Measurements from ENCODE around the gene SRD5A3. TPM values are rescaled to one million over a fixed set of nuclear protein-coding genes. Genes with fewer than 3 reads are reported as not detected.

SRD5A3 gene
- 1 to 10 TPM; 5.4 to 6.4 TPM for total RNA-seq

DNA sequence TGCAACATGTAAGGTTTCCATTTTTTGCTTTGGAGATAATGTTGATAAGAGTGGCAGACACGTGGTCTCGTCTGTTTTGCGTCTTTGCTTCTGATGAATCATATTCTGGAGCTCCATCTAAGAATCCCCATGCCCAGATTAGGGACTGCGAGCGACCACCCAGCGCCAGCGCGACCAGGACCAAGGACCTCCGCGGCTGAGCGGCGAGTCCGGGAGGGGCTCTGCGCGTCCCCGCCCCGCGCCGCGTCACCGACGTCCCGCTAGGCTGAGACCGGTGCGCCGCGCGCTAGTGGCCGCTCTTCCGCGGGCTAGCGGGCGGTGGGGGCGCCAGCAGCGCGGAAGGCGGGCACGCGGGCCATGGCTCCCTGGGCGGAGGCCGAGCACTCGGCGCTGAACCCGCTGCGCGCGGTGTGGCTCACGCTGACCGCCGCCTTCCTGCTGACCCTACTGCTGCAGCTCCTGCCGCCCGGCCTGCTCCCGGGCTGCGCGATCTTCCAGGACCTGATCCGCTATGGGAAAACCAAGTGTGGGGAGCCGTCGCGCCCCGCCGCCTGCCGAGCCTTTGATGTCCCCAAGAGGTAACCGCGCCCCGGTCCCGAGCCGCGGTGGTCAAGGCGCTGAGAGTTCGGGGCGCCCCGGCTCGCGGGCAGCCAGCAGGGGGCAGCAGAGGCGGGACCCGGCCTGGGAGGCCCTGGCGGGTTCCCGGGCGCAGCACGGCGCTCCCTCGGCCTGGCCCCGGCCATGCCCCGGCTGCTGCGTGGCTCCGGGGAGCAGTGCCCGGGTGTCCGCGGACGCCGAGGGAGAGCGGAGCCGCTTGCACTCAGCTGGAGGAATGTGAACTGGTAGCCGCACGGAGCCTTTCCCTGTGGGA is at the start of gene SRD5A3:
Gene SRD5A3 (plus strand): TSS at position 263 of the 871 bp plus-strand sequence. CDS start 95 bp downstream, at position 358.
- H3K9me3 ChIP-seq = no peaks in the 10 kb centered on the region
- peaks cover 9 to 11% of the 10 kb centered on the region in 2 donors for H3K4me1 ChIP-seq (ENCODE audit: control insufficient read depth in 1 of 2, low read depth in 2 of 2)
- no peaks in the 10 kb centered on the region for H3K36me3 ChIP-seq
- H3K27ac ChIP-seq = peak within 1 kb of the TSS; percentile 92 to 95
- peak within 1 kb of the TSS; percentile 97 for H3K4me3 ChIP-seq
- peak; percentile 81 for ATAC-seq (ENCODE audit: insufficient number of reproducible peaks, low FRiP score, low read depth)
- DNase-seq (ENCODE audit: low spot score) = peak; percentile 36
- H3K27me3 ChIP-seq (replicated peaks; ENCODE audit: insufficient read depth) = no peaks in the 10 kb centered on the region
- TF ChIP-seq, protein P1, sequence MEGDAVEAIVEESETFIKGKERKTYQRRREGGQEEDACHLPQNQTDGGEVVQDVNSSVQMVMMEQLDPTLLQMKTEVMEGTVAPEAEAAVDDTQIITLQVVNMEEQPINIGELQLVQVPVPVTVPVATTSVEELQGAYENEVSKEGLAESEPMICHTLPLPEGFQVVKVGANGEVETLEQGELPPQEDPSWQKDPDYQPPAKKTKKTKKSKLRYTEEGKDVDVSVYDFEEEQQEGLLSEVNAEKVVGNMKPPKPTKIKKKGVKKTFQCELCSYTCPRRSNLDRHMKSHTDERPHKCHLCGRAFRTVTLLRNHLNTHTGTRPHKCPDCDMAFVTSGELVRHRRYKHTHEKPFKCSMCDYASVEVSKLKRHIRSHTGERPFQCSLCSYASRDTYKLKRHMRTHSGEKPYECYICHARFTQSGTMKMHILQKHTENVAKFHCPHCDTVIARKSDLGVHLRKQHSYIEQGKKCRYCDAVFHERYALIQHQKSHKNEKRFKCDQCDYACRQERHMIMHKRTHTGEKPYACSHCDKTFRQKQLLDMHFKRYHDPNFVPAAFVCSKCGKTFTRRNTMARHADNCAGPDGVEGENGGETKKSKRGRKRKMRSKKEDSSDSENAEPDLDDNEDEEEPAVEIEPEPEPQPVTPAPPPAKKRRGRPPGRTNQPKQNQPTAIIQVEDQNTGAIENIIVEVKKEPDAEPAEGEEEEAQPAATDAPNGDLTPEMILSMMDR (IDR thresholded peaks at IDR 0.05) = peak; percentile 97

- no peaks in the 10 kb centered on the region for H3K9me3 ChIP-seq
- no peak for DNase-seq (ENCODE audit: low spot score)
- H3K27me3 ChIP-seq (replicated peaks; ENCODE audit: insufficient read depth) = no peaks in the 10 kb centered on the region
- H3K27ac ChIP-seq = no peak overlapping the region
- no peaks in the 10 kb centered on the region for H3K36me3 ChIP-seq
- no peak overlapping the region for H3K4me3 ChIP-seq
- no peak for ATAC-seq (ENCODE audit: insufficient number of reproducible peaks, low FRiP score, low read depth)
- H3K4me1 ChIP-seq (ENCODE audit: control insufficient read depth in 1 of 2, low read depth in 2 of 2) = no peaks in the 10 kb centered on the region
- TF ChIP-seq, protein P1 (IDR thresholded peaks at IDR 0.05) = no peak
Measured at GRCh38 chr4:55297346-55297745, 48.7 kb upstream of the SRD5A3 start.

- DNase-seq (ENCODE audit: low spot score) = no peak
- Histone ChIP-seq H3K4me1 (ENCODE audit: control insufficient read depth in 1 of 2, low read depth in 2 of 2) (peaks cover 0 to 8% of the 10 kb centered on the region in 2 donors), H3K4me3 (no peak overlapping the region), H3K36me3 (no peaks in the 10 kb centered on the region), H3K9me3 (no peaks in the 10 kb centered on the region), H3K27ac (no peak overlapping the region), H3K27me3 (replicated peaks; ENCODE audit: insufficient read depth) (no peaks in the 10 kb centered on the region)
- peak; percentile 60 for ATAC-seq (ENCODE audit: insufficient number of reproducible peaks, low FRiP score, low read depth)
- TF ChIP-seq, protein P1 (IDR thresholded peaks at IDR 0.05) = no peak
Measured at GRCh38 chr4:55303760-55304165, 42.3 kb upstream of the SRD5A3 start.

DNA sequence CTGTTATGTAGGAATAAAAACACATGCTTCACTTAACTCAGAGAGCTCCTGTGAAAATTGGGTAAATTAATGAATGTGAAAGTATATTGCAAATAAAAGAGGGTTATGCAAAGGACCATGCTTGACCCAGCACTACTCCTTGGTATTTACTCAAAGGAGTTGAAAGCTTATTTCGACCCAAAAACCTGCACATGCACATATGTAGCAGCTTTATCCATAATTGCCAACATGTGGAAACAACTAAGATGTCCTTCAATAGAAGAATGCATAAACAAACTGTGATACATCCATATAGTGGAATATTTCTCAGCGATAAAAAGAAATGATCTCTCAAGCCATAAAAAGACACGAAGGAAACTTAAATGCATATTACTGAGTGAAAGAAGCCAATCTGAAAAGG is 41.7 kb upstream of the SRD5A3 start:
- Histone ChIP-seq H3K27me3 (replicated peaks; ENCODE audit: insufficient read depth) (no peaks in the 10 kb centered on the region), H3K36me3 (no peaks in the 10 kb centered on the region), H3K4me1 (ENCODE audit: control insufficient read depth in 1 of 2, low read depth in 2 of 2) (peaks cover 0 to 8% of the 10 kb centered on the region in 2 donors), H3K27ac (no peak overlapping the region), H3K9me3 (no peaks in the 10 kb centered on the region), H3K4me3 (no peak overlapping the region)
- ATAC-seq (ENCODE audit: insufficient number of reproducible peaks, low FRiP score, low read depth) (no peak), DNase-seq (ENCODE audit: low spot score) (no peak)
- TF ChIP-seq, protein P1 (IDR thresholded peaks at IDR 0.05) = no peak

DNA sequence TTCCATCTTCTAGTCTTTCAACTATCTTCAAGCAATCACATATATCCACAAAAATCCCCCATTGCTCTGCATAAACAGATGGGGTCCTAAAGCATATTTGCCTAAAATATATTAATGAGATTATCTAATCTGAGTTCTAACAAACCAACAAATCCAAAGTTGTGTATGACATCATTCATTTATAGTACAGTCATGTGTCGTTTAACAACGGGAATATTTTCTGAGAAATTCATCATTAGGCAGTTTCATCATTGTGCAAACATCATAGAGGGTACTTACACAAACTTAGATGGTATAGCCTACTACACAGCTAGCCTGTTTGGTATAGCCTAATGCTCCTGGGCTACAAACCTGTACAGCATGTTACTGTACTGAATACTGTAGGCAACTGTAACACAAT is 38.0 kb upstream of the SRD5A3 start:
- DNase-seq (ENCODE audit: low spot score) (no peak), ATAC-seq (ENCODE audit: insufficient number of reproducible peaks, low FRiP score, low read depth) (no peak)
- no peak overlapping the region for H3K4me3 ChIP-seq
- no peaks in the 10 kb centered on the region for H3K9me3 ChIP-seq
- H3K36me3 ChIP-seq = no peaks in the 10 kb centered on the region
- TF ChIP-seq, protein P1 (IDR thresholded peaks at IDR 0.05) = no peak
- no peak overlapping the region for H3K27ac ChIP-seq
- no peaks in the 10 kb centered on the region for H3K27me3 ChIP-seq (replicated peaks; ENCODE audit: insufficient read depth)
- peaks cover 0 to 8% of the 10 kb centered on the region in 2 donors for H3K4me1 ChIP-seq (ENCODE audit: control insufficient read depth in 1 of 2, low read depth in 2 of 2)
